ENCODE data around the gene LETM1. TPM values are rescaled to one million over a fixed set of nuclear protein-coding genes. Genes with fewer than 3 reads are reported as not detected.

LETM1 gene
- total RNA-seq, 1 experiment from 2014 or later, result 67.3 TPM

DNA sequence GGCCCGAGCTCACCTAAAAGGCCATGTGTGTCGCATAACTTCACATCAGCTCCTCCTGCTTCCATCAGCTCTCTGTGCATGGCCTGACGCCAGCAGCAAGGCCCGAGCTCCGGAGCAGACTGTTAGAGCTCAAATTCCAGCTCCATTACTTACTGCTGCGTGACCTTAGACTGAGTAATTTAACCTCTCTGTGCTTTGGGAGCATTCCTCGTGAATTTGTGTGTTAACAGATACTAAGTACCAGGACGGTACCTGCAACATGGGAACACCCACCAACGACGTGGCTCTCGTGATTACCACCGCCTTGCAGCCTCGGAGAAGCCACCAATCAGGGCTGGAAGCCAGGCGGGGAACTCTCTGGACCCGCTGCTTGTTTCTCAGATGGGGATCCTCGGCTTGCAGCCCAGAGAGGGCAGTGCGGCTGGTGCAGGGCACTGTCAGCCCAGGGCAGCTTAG, 12.9 kb downstream of the LETM1 start:
- ATAC-seq (no peak), DNase-seq (ENCODE audit: low read depth, low spot score) (no peak)
- ChIA-PET POLR2A (no interaction called here), RAD21 (ENCODE audit: low non-redundant PET in 1 of 2, low total read pairs in 2 of 2, uncharacterized antibody in 2 of 2, unreplicated experiment in 2 of 2) (no interaction called here), CTCF (no interaction called here)
- H3K79me2 ChIP-seq (ENCODE audit: insufficient read depth, low read length), result peaks cover 86% of the 10 kb centered on the region
- no peaks in the 10 kb centered on the region for H3K9me3 ChIP-seq (ENCODE audit: control insufficient read depth in 1 of 2, insufficient read depth in 1 of 2, low read depth in 1 of 2, low read length in 2 of 2)
- H3K4me3 ChIP-seq (replicated peaks in 1 of 2; ENCODE audit: low read depth in 1 of 2, low read length in 2 of 2), result no peak overlapping the region
- H4K20me1 ChIP-seq (ENCODE audit: insufficient read depth), result no peaks in the 10 kb centered on the region
- no peak overlapping the region for H3K4me2 ChIP-seq (ENCODE audit: low read length)
- intact Hi-C loops (cut with micrococcal nuclease), result no loop called here
- no peaks in the 10 kb centered on the region for H3K4me1 ChIP-seq (ENCODE audit: control insufficient read depth in 1 of 2, insufficient read depth in 2 of 2, low read length in 2 of 2)
- H3K9ac ChIP-seq (ENCODE audit: low read length), result no peak overlapping the region
- TF ChIP-seq SIN3A (IDR thresholded peaks at IDR 0.05; ENCODE audit: low read depth) (no peak), RAD21 (IDR thresholded peaks at IDR 0.05; ENCODE audit: low read depth) (no peak), CEBPB (IDR thresholded peaks at IDR 0.05; ENCODE audit: low read depth) (no peak), EZH2phosphoT487 (IDR thresholded peaks at IDR 0.05; ENCODE audit: borderline replicate concordance) (no peak), POLR2A (IDR thresholded peaks at IDR 0.05; ENCODE audit: borderline replicate concordance, extremely low read depth, insufficient read depth, insufficient read length) (no peak), JUND (IDR thresholded peaks at IDR 0.05) (no peak), ZNF274 (IDR thresholded peaks at IDR 0.05; ENCODE audit: low read depth, low read length) (no peak), EGR1 (IDR thresholded peaks at IDR 0.05; ENCODE audit: low read depth) (no peak), CBX3 (IDR thresholded peaks at IDR 0.05; ENCODE audit: low read depth) (no peak), ZFX (IDR thresholded peaks at IDR 0.05) (no peak), SRF (IDR thresholded peaks at IDR 0.05; ENCODE audit: low read depth) (no peak), TCF7L2 (IDR thresholded peaks at IDR 0.05; ENCODE audit: borderline replicate concordance, extremely low read depth, insufficient read depth, insufficient read length) (no peak), SP1 (IDR thresholded peaks at IDR 0.05; ENCODE audit: low read depth) (no peak), POLR2AphosphoS5 (IDR thresholded peaks at IDR 0.05; ENCODE audit: low read depth, low read length) (no peak), EZH2 (IDR thresholded peaks at IDR 0.05) (no peak)
- TF ChIP-seq, protein P1, sequence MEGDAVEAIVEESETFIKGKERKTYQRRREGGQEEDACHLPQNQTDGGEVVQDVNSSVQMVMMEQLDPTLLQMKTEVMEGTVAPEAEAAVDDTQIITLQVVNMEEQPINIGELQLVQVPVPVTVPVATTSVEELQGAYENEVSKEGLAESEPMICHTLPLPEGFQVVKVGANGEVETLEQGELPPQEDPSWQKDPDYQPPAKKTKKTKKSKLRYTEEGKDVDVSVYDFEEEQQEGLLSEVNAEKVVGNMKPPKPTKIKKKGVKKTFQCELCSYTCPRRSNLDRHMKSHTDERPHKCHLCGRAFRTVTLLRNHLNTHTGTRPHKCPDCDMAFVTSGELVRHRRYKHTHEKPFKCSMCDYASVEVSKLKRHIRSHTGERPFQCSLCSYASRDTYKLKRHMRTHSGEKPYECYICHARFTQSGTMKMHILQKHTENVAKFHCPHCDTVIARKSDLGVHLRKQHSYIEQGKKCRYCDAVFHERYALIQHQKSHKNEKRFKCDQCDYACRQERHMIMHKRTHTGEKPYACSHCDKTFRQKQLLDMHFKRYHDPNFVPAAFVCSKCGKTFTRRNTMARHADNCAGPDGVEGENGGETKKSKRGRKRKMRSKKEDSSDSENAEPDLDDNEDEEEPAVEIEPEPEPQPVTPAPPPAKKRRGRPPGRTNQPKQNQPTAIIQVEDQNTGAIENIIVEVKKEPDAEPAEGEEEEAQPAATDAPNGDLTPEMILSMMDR (IDR thresholded peaks at IDR 0.05 in 2 of 3, conservative IDR thresholded peaks at IDR 0.05 in 1 of 3; ENCODE audit: borderline replicate concordance in 1 of 3, insufficient read depth in 1 of 3, low read depth in 2 of 3, low read length in 2 of 3), result no peak
- TF ChIP-seq, protein P2, sequence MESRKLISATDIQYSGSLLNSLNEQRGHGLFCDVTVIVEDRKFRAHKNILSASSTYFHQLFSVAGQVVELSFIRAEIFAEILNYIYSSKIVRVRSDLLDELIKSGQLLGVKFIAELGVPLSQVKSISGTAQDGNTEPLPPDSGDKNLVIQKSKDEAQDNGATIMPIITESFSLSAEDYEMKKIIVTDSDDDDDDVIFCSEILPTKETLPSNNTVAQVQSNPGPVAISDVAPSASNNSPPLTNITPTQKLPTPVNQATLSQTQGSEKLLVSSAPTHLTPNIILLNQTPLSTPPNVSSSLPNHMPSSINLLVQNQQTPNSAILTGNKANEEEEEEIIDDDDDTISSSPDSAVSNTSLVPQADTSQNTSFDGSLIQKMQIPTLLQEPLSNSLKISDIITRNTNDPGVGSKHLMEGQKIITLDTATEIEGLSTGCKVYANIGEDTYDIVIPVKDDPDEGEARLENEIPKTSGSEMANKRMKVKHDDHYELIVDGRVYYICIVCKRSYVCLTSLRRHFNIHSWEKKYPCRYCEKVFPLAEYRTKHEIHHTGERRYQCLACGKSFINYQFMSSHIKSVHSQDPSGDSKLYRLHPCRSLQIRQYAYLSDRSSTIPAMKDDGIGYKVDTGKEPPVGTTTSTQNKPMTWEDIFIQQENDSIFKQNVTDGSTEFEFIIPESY (IDR thresholded peaks at IDR 0.05; ENCODE audit: extremely low read depth, insufficient replicate concordance, low read length), result no peak
- TF ChIP-seq, protein P3, sequence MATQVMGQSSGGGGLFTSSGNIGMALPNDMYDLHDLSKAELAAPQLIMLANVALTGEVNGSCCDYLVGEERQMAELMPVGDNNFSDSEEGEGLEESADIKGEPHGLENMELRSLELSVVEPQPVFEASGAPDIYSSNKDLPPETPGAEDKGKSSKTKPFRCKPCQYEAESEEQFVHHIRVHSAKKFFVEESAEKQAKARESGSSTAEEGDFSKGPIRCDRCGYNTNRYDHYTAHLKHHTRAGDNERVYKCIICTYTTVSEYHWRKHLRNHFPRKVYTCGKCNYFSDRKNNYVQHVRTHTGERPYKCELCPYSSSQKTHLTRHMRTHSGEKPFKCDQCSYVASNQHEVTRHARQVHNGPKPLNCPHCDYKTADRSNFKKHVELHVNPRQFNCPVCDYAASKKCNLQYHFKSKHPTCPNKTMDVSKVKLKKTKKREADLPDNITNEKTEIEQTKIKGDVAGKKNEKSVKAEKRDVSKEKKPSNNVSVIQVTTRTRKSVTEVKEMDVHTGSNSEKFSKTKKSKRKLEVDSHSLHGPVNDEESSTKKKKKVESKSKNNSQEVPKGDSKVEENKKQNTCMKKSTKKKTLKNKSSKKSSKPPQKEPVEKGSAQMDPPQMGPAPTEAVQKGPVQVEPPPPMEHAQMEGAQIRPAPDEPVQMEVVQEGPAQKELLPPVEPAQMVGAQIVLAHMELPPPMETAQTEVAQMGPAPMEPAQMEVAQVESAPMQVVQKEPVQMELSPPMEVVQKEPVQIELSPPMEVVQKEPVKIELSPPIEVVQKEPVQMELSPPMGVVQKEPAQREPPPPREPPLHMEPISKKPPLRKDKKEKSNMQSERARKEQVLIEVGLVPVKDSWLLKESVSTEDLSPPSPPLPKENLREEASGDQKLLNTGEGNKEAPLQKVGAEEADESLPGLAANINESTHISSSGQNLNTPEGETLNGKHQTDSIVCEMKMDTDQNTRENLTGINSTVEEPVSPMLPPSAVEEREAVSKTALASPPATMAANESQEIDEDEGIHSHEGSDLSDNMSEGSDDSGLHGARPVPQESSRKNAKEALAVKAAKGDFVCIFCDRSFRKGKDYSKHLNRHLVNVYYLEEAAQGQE (IDR thresholded peaks at IDR 0.05; ENCODE audit: low read depth), result no peak
- TF ChIP-seq, protein P4, sequence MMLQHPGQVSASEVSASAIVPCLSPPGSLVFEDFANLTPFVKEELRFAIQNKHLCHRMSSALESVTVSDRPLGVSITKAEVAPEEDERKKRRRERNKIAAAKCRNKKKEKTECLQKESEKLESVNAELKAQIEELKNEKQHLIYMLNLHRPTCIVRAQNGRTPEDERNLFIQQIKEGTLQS (IDR thresholded peaks at IDR 0.05), result no peak
- TF ChIP-seq, protein P5, sequence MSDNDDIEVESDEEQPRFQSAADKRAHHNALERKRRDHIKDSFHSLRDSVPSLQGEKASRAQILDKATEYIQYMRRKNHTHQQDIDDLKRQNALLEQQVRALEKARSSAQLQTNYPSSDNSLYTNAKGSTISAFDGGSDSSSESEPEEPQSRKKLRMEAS (IDR thresholded peaks at IDR 0.05), result no peak
- BruUV-seq (replicated peaks), result no TSS peak
- no peak overlapping the region for H3K27ac ChIP-seq (ENCODE audit: low read depth, low read length)
- H3K36me3 ChIP-seq (ENCODE audit: control insufficient read depth in 1 of 2, insufficient read depth in 2 of 2, low read length in 2 of 2), result peaks cover 34 to 52% of the 10 kb centered on the region in 2 experiments; a peak in 3 of 4 replicates
- H2AFZ ChIP-seq (ENCODE audit: low read depth, low read length, poor library complexity, severe bottlenecking), result no peak overlapping the region
- H3K9me2 ChIP-seq (ENCODE audit: insufficient read depth), result no peaks in the 10 kb centered on the region
- H3K27me3 ChIP-seq (ENCODE audit: insufficient read depth, low read length), result no peaks in the 10 kb centered on the region
